Cardiac muscle cell (in vitro differentiated cells and primary cell): ENCODE results near the gene VSIG2. TPM values are rescaled to one million over a fixed set of nuclear protein-coding genes. Genes with fewer than 3 reads are reported as not detected.

Source experiments
- DNase-seq, 2 donors: peaks; one replicate each; pipeline versions ENCODE4 v3.0.0 to v3.0.0-alpha.2; 2010 to 2017; ENCODE audit warnings: low read depth in 1 of 2, low spot score in 1 of 2
- H3K27ac ChIP-seq: fragments of 200-600 bp; sonication (generic); 2 replicates; pipeline ENCODE4 v1.5.1; 2016
- H3K27me3 ChIP-seq: fragments of 200-600 bp; sonication (generic); 2 replicates; pipeline ENCODE4 v1.6.0; 2016; ENCODE audit warnings: control low read depth
- H3K36me3 ChIP-seq: fragments of 200-600 bp; sonication (generic); 2 replicates; pipeline ENCODE4 v1.5.1; 2016; ENCODE audit warnings: control low read depth
- H3K4me1 ChIP-seq: fragments of 200-600 bp; sonication (generic); 2 replicates; pipeline ENCODE4 v1.8.1; 2017; ENCODE audit warnings: low read depth, mild to moderate bottlenecking, mixed run types
- H3K4me3 ChIP-seq: fragments of 200-600 bp; sonication (generic); 2 replicates; pipeline ENCODE4 v1.5.1; 2016; ENCODE audit warnings: mild to moderate bottlenecking
- H3K9me3 ChIP-seq: fragments of 200-600 bp; sonication (generic); 2 replicates; pipeline ENCODE4 v1.5.1; 2017; ENCODE audit warnings: low read depth, mild to moderate bottlenecking, control low read depth
- CTCF ChIP-seq: IDR thresholded peaks from 2 replicates; pipeline ENCODE4 v1.5.1; 2012; ENCODE audit warnings: low read depth, mild to moderate bottlenecking, low read length
- polyA plus RNA-seq: library from polyadenylated mRNA; unstranded; fragments of >200 nt; fragmentation: Nextera tagmentation; extraction: Ambion mirVana; gene quantifications from 2 replicates; pipeline ENCODE4 v1.2.1, GENCODE V29; 2016
- total RNA-seq: library from RNA; depleted of rRNA; stranded (reverse); fragments of >200 nt; gene quantifications from 2 replicates; pipeline ENCODE4 v1.2.3, GENCODE V29; 2016

VSIG2 gene
- total and polyA plus RNA-seq, 2 experiments from 2014 or later = not detected

GRCh38 chr11:124757320-124757719 is 5.3 kb upstream of the VSIG2 start:
- H3K4me3 ChIP-seq = no peak overlapping the region
- DNase-seq = no peak
- no peaks in the 10 kb centered on the region for H3K36me3 ChIP-seq
- no peak for TF ChIP-seq CTCF
- no peak overlapping the region for H3K27ac ChIP-seq
- H3K4me1 ChIP-seq = peaks cover 14% of the 10 kb centered on the region
- peaks cover 98% of the 10 kb centered on the region for H3K27me3 ChIP-seq
- no peaks in the 10 kb centered on the region for H3K9me3 ChIP-seq

DNA sequence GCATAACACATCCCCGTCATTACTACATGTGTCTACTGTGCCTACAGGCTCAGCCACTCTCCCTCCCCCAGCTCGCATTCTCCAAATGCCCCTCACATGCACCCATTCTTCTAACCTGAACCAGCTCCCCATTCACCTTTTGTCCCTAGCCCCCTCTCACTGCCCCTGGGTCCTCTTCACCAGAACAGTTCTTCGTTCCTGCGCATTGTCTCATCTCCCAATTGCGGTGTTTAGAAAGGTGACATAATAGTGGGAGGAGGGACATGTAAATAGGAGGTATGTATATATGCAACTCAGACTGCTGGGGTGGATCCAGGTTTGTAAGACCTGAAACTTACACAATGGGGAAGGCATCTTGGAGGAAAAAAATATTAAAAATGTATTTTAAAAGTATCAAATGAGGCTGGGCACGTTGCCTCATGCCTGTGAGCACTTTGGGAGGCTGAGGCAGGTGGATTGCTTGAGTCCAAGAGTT is 4.7 kb upstream of the VSIG2 start:
- peaks cover 14% of the 10 kb centered on the region for H3K4me1 ChIP-seq
- H3K36me3 ChIP-seq = no peaks in the 10 kb centered on the region
- H3K4me3 ChIP-seq = no peak overlapping the region
- no peaks in the 10 kb centered on the region for H3K9me3 ChIP-seq
- no peak for DNase-seq
- no peak overlapping the region for H3K27ac ChIP-seq
- TF ChIP-seq CTCF = no peak
- H3K27me3 ChIP-seq = peaks cover 98% of the 10 kb centered on the region

- Histone ChIP-seq H3K27me3 (peaks cover 98% of the 10 kb centered on the region), H3K36me3 (no peaks in the 10 kb centered on the region), H3K27ac (no peak overlapping the region), H3K4me3 (no peak overlapping the region), H3K4me1 (peaks cover 14% of the 10 kb centered on the region), H3K9me3 (no peaks in the 10 kb centered on the region)
- DNase-seq = no peak
- TF ChIP-seq CTCF = no peak
Measured at GRCh38 chr11:124756033-124756752, 4.1 kb upstream of the VSIG2 start.

GRCh38 chr11:124754710-124755109 is 2.7 kb upstream of the VSIG2 start:
- H3K9me3 ChIP-seq = no peaks in the 10 kb centered on the region
- H3K36me3 ChIP-seq = no peaks in the 10 kb centered on the region
- TF ChIP-seq CTCF = no peak
- peaks cover 98% of the 10 kb centered on the region for H3K27me3 ChIP-seq
- H3K4me1 ChIP-seq = peaks cover 6% of the 10 kb centered on the region
- no peak overlapping the region for H3K27ac ChIP-seq
- no peak for DNase-seq
- H3K4me3 ChIP-seq = no peak overlapping the region

- Histone ChIP-seq H3K4me3 (no peak overlapping the region), H3K4me1 (peaks cover 2% of the 10 kb centered on the region), H3K27me3 (peaks cover 98% of the 10 kb centered on the region), H3K27ac (no peak overlapping the region), H3K36me3 (no peaks in the 10 kb centered on the region), H3K9me3 (no peaks in the 10 kb centered on the region)
- no peak for TF ChIP-seq CTCF
- DNase-seq = no peak
Measured at GRCh38 chr11:124754309-124754708, 2.3 kb upstream of the VSIG2 start.
